ENCODE data around the gene IGF1. TPM values are rescaled to one million over a fixed set of nuclear protein-coding genes. Genes with fewer than 3 reads are reported as not detected.

Gene IGF1
- total and polyA plus RNA-seq, 9 of the 15 experiments (the other 6 are each of a cell fraction or from before 2014, with no cell fraction given) = 3.7 to 13.9 (median 4.5) TPM

GRCh38 chr12:102388469-102388868 is 91.9 kb downstream of the IGF1 start:
- no peaks in the 10 kb centered on the region for H4K20me1 ChIP-seq (replicated peaks; ENCODE audit: control insufficient read depth, insufficient read depth, low read length)
- WGBS (ENCODE audit: insufficient coverage, low coverage, missing lambda C conversion rate) = 0% methylated on average over 1 of the region's 1 CpG
- intact Hi-C loops (cut with micrococcal nuclease) = no loop called here
- H3K27ac ChIP-seq (ENCODE audit: extremely low read depth, low read depth, low read length) = no peak overlapping the region; the same call in 2 of the 3 replicates
- CTCF ChIA-PET (ENCODE audit: low intra/inter-chr PET ratio) = no interaction called here
- H3K9me1 ChIP-seq (ENCODE audit: control insufficient read depth, insufficient read depth, low read length) = peaks cover 3% of the 10 kb centered on the region
- in situ Hi-C loops (cut with MboI) = no loop called here
- no TSS peak for BruUV-seq (replicated peaks)
- no peaks in the 10 kb centered on the region for H3K27me3 ChIP-seq (ENCODE audit: control insufficient read depth in 2 of 2, insufficient read depth in 2 of 2, low read length in 2 of 2)
- peak overlapping the region; percentile 20; the same call in 1 of the 2 replicates for H2AFZ ChIP-seq (ENCODE audit: low read depth, low read length)
- no peak overlapping the region for H3K4me3 ChIP-seq
- H3K4me2 ChIP-seq (ENCODE audit: insufficient read depth, low read length) = no peak overlapping the region
- peaks cover 0 to 13% of the 10 kb centered on the region in 2 experiments; a peak in 3 of 5 replicates for H3K4me1 ChIP-seq (replicated peaks in 1 of 2; ENCODE audit: control insufficient read depth in 2 of 2, insufficient read depth in 2 of 2, low read length in 2 of 2)
- POLR2A ChIA-PET = no interaction called here
- ATAC-seq = no peak
- DNase-seq (ENCODE audit: extremely low read depth in 1 of 4, low spot score in 3 of 4) = no peak
- no peak overlapping the region for H3K9ac ChIP-seq (ENCODE audit: insufficient read depth in 1 of 2, low read depth in 2 of 2, low read length in 2 of 2)
- no peaks in the 10 kb centered on the region for H3K36me3 ChIP-seq (ENCODE audit: control insufficient read depth, insufficient read depth, low read length)
- FAIRE-seq = no peak
- no peaks in the 10 kb centered on the region for H3K79me2 ChIP-seq (ENCODE audit: control insufficient read depth, insufficient read depth, low read length)
- no peaks in the 10 kb centered on the region; the same call in 1 of the 2 replicates for H3K9me3 ChIP-seq (replicated peaks; ENCODE audit: control insufficient read depth, insufficient read depth, low read depth, low read length)
- TF ChIP-seq ZNF316 (IDR thresholded peaks at IDR 0.05) (0 out of 2 replicates have a peak, but pooled peaks have one; percentile 13), FOXP4 (CRISPR knock-in tag; IDR thresholded peaks at IDR 0.05; ENCODE audit: borderline replicate concordance) (no peak), TFAM (CRISPR knock-in tag; conservative IDR thresholded peaks at IDR 0.05) (no peak), XRCC4 (IDR thresholded peaks at IDR 0.05; ENCODE audit: extremely low read depth, insufficient read depth, insufficient read length) (no peak), GATA2 (CRISPR knock-in tag; IDR thresholded peaks at IDR 0.05) (no peak), ZNF431 (CRISPR knock-in tag; IDR thresholded peaks at IDR 0.05) (no peak), EHMT2 (IDR thresholded peaks at IDR 0.05) (0 out of 2 replicates have a peak, but pooled peaks have one; percentile 29), MXI1 (IDR thresholded peaks at IDR 0.05; ENCODE audit: low read depth, low read length) (no peak), L3MBTL2 (IDR thresholded peaks at IDR 0.05) (0 out of 2 replicates have a peak, but pooled peaks have one; percentile 32), NCOA6 (IDR thresholded peaks at IDR 0.05) (no peak), POLR3G (IDR thresholded peaks at IDR 0.05; ENCODE audit: extremely low read depth, insufficient read length, insufficient replicate concordance) (no peak), MAFG (tag; conservative IDR thresholded peaks at IDR 0.05) (peak; percentile 65), DMBX1 (CRISPR knock-in tag; IDR thresholded peaks at IDR 0.05; ENCODE audit: borderline replicate concordance) (no peak), TCF15 (CRISPR knock-in tag; IDR thresholded peaks at IDR 0.05) (no peak), ETV1 (tag; conservative IDR thresholded peaks at IDR 0.05; ENCODE audit: low read depth) (no peak), ZNF175 (CRISPR knock-in tag; IDR thresholded peaks at IDR 0.05; ENCODE audit: low read depth) (no peak), RAD21 (CRISPR knock-in tag; conservative IDR thresholded peaks at IDR 0.05 in 1 of 2, IDR thresholded peaks at IDR 0.05 in 1 of 2) (no peak), MITF (IDR thresholded peaks at IDR 0.05) (no peak), ATF3 (IDR thresholded peaks at IDR 0.05) (no peak), ATF3 (CRISPR knock-in tag; conservative IDR thresholded peaks at IDR 0.05) (no peak)

Measured in K562 (cell line).